ENCODE results near the gene CEP162.
"Not testable (repeated sequence)": the region's sequence is repeated elsewhere in the genome, so short reads cannot be mapped to it uniquely, and the experiment has no call there.

Gene CEP162

GRCh38 chr6:84084705-84085104 is 142.7 kb downstream of the CEP162 start:
- not testable (repeated sequence) for DNase-seq

GRCh38 chr6:84082689-84083265 is 144.7 kb downstream of the CEP162 start:
- no peak for DNase-seq

- DNase-seq = no peak
These were observed 146.2 kb downstream of the CEP162 start for GRCh38 chr6:84081222-84081621.

- DNase-seq = no peak
These were observed 149.1 kb downstream of the CEP162 start for GRCh38 chr6:84078335-84078734.

GRCh38 chr6:84077645-84078044 is 149.8 kb downstream of the CEP162 start:
- no peak for DNase-seq

GRCh38 chr6:84074988-84075781 is 152.3 kb downstream of the CEP162 start:
- DNase-seq = no peak

Data from CD4-positive, alpha-beta T cell treated with Interleukin-21 for 1 hour (primary cell).